ENCODE data around the gene NFKBIE.

NFKBIE gene

DNA sequence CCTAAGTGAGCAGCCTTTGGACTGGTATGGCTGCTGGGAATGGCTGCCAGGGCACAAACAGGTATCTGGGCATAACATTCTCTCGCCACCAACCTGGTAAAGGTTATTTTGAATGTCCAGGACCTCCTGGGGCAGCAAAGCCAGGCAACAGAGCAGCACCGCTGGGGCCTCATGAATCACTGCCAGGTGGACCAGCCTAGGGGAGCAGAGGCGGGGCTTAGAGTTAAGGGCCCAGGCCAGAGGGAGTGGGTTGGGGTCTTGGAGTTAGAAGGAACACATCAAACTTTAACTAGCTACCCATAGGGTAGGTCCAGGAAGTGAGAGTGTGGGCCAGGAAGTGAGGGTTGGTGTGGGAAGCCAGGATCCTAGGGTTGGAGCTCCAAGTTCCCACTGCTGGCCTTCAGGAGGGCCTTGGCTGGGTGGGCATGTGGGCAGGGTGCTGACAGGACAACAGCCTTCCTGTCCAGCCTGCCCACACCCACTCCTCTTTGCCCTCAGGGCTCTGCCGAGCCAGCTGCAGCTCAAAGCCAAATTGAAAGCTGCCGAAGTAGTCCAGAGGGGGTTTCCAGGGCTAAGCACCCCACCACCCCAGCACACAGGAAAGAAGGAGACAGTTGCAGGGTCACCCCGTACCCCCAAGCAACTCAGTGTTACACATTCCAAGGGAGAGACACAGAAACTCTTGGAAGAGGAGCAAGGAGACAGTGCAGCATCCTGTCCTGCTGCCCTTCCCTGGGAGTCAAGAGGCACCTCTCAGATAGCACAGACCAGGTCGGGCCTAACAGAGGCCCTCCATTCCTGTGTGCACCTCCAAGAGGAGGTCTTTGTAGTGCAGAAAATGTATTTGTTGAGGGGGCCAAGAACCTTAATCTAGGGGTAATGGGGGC, 2.6 kb downstream of the NFKBIE start:
- Histone ChIP-seq H4K20me1 (ENCODE audit: insufficient read depth, low read length) (peaks cover 23% of the 10 kb centered on the region), H3K27me3 (ENCODE audit: low read depth, low read length) (no peaks in the 10 kb centered on the region), H3K79me2 (ENCODE audit: low read length) (peaks cover 71% of the 10 kb centered on the region), H3K9ac (ENCODE audit: low read length) (peak overlapping the region; percentile 99), H3K9me3 (ENCODE audit: insufficient read depth, low read length) (no peaks in the 10 kb centered on the region), H3K4me2 (ENCODE audit: low read length) (peak overlapping the region; percentile 99), H3K4me3 (ENCODE audit: low read length) (peak overlapping the region; percentile 84), H2AFZ (ENCODE audit: low read depth, low read length) (no peak overlapping the region), H3K36me3 (replicated peaks; ENCODE audit: low read depth, low read length) (peaks cover 68% of the 10 kb centered on the region), H3K4me1 (ENCODE audit: low read length) (peaks cover 72% of the 10 kb centered on the region), H3K27ac (ENCODE audit: low read length) (peak overlapping the region; percentile 94)
- no peak for TF ChIP-seq EZH2phosphoT487 (IDR thresholded peaks at IDR 0.05; ENCODE audit: low read depth)
- TF ChIP-seq, protein P1, sequence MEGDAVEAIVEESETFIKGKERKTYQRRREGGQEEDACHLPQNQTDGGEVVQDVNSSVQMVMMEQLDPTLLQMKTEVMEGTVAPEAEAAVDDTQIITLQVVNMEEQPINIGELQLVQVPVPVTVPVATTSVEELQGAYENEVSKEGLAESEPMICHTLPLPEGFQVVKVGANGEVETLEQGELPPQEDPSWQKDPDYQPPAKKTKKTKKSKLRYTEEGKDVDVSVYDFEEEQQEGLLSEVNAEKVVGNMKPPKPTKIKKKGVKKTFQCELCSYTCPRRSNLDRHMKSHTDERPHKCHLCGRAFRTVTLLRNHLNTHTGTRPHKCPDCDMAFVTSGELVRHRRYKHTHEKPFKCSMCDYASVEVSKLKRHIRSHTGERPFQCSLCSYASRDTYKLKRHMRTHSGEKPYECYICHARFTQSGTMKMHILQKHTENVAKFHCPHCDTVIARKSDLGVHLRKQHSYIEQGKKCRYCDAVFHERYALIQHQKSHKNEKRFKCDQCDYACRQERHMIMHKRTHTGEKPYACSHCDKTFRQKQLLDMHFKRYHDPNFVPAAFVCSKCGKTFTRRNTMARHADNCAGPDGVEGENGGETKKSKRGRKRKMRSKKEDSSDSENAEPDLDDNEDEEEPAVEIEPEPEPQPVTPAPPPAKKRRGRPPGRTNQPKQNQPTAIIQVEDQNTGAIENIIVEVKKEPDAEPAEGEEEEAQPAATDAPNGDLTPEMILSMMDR (IDR thresholded peaks at IDR 0.05; ENCODE audit: low read depth, low read length), result no peak

DNA sequence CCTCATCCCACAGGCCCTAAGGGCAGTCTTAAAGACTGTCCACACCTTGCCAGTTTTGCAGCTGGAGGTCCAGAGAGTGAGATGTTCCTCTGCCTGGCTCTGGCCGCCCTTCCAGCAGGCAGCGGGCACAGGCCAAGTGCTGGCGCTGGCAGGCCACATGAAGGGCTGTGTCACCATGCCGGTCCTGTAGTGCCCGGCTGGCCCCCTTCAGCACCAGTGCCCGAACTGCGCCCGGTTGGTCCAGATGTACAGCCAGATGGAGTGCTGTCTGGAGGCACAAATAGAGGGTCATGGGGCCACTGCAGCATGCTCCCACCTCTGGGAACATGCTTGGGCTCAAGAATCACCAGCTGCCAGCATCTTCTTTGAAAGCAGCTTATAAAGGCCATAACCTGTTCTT, 3.8 kb downstream of the NFKBIE start:
- H3K36me3 ChIP-seq (replicated peaks; ENCODE audit: low read depth, low read length), result peaks cover 68% of the 10 kb centered on the region

DNA sequence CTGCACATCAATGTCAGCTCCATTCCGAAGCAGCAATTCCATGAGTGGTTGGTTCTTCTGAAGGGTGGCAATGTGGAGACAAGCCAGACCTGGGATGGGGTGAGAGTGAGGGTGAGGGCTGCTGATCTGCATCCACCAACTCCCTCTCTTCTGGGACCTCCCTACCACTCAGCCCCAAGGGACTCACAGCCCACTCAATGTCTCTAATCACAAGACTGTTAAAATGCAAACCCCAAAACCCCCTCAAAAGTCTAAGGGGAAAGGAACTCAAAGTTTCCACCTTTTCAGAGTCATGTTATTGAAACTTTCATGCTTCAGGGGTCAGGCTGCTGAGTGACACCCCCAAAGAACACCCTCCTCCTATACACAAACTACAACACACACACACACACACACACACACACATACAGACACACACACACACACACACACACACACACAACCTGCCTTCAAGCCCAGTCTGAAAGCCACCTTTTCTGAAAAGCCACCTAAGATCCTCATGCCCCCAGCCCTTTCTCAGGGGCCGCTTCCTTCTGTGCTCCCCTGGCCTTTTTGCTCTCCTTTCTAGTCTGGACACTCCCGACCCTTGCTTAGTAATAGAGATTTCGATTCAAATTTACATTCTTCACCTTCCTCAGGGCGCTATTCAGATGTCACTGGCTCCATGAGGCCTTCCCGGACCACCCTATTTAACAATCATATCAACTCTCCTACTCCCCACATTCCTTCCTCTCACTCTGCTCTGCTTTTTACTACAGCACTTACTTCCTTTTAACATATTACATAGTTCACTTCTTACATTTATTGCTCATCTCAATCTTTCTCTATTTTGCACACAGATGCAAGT, 4.7 kb downstream of the NFKBIE start:
- Histone ChIP-seq H3K79me2 (ENCODE audit: low read length) (peaks cover 79% of the 10 kb centered on the region), H3K9me3 (ENCODE audit: insufficient read depth, low read length) (no peaks in the 10 kb centered on the region), H2AFZ (ENCODE audit: low read depth, low read length) (no peak overlapping the region), H4K20me1 (ENCODE audit: insufficient read depth, low read length) (peaks cover 25% of the 10 kb centered on the region), H3K27me3 (ENCODE audit: low read depth, low read length) (no peaks in the 10 kb centered on the region), H3K27ac (ENCODE audit: low read length) (peak overlapping the region; percentile 94), H3K4me1 (ENCODE audit: low read length) (peaks cover 66% of the 10 kb centered on the region), H3K36me3 (replicated peaks; ENCODE audit: low read depth, low read length) (peaks cover 68% of the 10 kb centered on the region), H3K9ac (ENCODE audit: low read length) (peak overlapping the region; percentile 99), H3K4me3 (ENCODE audit: low read length) (peak overlapping the region; percentile 84), H3K4me2 (ENCODE audit: low read length) (peak overlapping the region; percentile 99)
- TF ChIP-seq, protein P1 (IDR thresholded peaks at IDR 0.05; ENCODE audit: low read depth, low read length), result no peak
- TF ChIP-seq EZH2phosphoT487 (IDR thresholded peaks at IDR 0.05; ENCODE audit: low read depth), result no peak

More for the DNA sequence above, 3.8 kb downstream of the NFKBIE start:
- Histone ChIP-seq H3K27me3 (ENCODE audit: low read depth, low read length) (no peaks in the 10 kb centered on the region), H3K27ac (ENCODE audit: low read length) (peak overlapping the region; percentile 94), H3K4me3 (ENCODE audit: low read length) (peak overlapping the region; percentile 84), H4K20me1 (ENCODE audit: insufficient read depth, low read length) (peaks cover 23% of the 10 kb centered on the region), H3K4me1 (ENCODE audit: low read length) (peaks cover 66% of the 10 kb centered on the region), H3K9me3 (ENCODE audit: insufficient read depth, low read length) (no peaks in the 10 kb centered on the region), H3K79me2 (ENCODE audit: low read length) (peaks cover 78% of the 10 kb centered on the region), H3K4me2 (ENCODE audit: low read length) (peak overlapping the region; percentile 99), H3K9ac (ENCODE audit: low read length) (peak overlapping the region; percentile 99), H2AFZ (ENCODE audit: low read depth, low read length) (no peak overlapping the region)
- TF ChIP-seq EZH2phosphoT487 (IDR thresholded peaks at IDR 0.05; ENCODE audit: low read depth), result no peak
- TF ChIP-seq, protein P1 (IDR thresholded peaks at IDR 0.05; ENCODE audit: low read depth, low read length), result no peak

DNA sequence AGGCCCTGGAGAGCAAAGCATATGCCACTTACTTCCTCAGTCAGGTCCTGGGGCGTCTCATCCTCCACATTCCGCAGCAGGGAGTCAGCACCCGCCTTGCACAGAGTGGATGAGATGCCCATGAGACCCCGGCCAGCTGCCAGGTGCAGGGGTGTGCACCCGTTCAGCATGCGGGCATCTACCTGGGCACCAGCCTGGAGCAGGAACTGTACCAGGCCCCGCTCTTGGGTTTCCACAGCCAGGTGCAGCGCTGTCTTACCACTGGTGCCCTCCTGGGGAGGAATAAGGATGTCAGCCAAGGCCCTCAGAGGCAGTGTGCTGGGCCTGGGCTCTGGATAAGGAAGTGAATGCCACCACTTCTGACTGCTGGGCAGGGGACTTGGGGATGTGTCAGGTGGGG, 5.3 kb downstream of the NFKBIE start:
- Histone ChIP-seq H3K4me2 (ENCODE audit: low read length) (peak overlapping the region; percentile 99), H3K79me2 (ENCODE audit: low read length) (peaks cover 76% of the 10 kb centered on the region)

More for the DNA sequence above, 5.3 kb downstream of the NFKBIE start:
- peaks cover 66% of the 10 kb centered on the region for H3K4me1 ChIP-seq (ENCODE audit: low read length)
- H2AFZ ChIP-seq (ENCODE audit: low read depth, low read length), result no peak overlapping the region
- peak overlapping the region; percentile 99 for H3K9ac ChIP-seq (ENCODE audit: low read length)
- TF ChIP-seq EZH2phosphoT487 (IDR thresholded peaks at IDR 0.05; ENCODE audit: low read depth), result no peak
- TF ChIP-seq, protein P1 (IDR thresholded peaks at IDR 0.05; ENCODE audit: low read depth, low read length), result no peak
- H3K27me3 ChIP-seq (ENCODE audit: low read depth, low read length), result no peaks in the 10 kb centered on the region
- H4K20me1 ChIP-seq (ENCODE audit: insufficient read depth, low read length), result peaks cover 26% of the 10 kb centered on the region
- peak overlapping the region; percentile 94 for H3K27ac ChIP-seq (ENCODE audit: low read length)
- no peaks in the 10 kb centered on the region for H3K9me3 ChIP-seq (ENCODE audit: insufficient read depth, low read length)
- H3K4me3 ChIP-seq (ENCODE audit: low read length), result peak overlapping the region; percentile 84
- H3K36me3 ChIP-seq (replicated peaks; ENCODE audit: low read depth, low read length), result peaks cover 74% of the 10 kb centered on the region
